ENCODE results near the gene POLR2J.

POLR2J gene

GRCh38 chr7:102469972-102470825 lies 8.5 kb downstream of the POLR2J start:
- no peak overlapping the region for H3K4me3 ChIP-seq (ENCODE audit: low read depth, low read length)
- H3K4me1 ChIP-seq (ENCODE audit: control insufficient read depth, insufficient read depth, low read length), result no peaks in the 10 kb centered on the region; the same call in 1 of the 2 replicates
- TF ChIP-seq ZNF623 (tag by site-specific recombination; IDR thresholded peaks at IDR 0.05) (peak; percentile 46; the same call in 1 of the 2 replicates), ZNF555 (tag by site-specific recombination; conservative IDR thresholded peaks at IDR 0.05) (no peak), KLF1 (tag by site-specific recombination; IDR thresholded peaks at IDR 0.05) (no peak), PRDM10 (tag by site-specific recombination; IDR thresholded peaks at IDR 0.05) (peak; percentile 60), ZNF660 (tag by site-specific recombination; IDR thresholded peaks at IDR 0.05) (no peak), ZNF324 (tag by site-specific recombination; IDR thresholded peaks at IDR 0.05) (no peak), ZNF24 (tag by site-specific recombination; IDR thresholded peaks at IDR 0.05) (no peak)
- TF ChIP-seq, protein P1, sequence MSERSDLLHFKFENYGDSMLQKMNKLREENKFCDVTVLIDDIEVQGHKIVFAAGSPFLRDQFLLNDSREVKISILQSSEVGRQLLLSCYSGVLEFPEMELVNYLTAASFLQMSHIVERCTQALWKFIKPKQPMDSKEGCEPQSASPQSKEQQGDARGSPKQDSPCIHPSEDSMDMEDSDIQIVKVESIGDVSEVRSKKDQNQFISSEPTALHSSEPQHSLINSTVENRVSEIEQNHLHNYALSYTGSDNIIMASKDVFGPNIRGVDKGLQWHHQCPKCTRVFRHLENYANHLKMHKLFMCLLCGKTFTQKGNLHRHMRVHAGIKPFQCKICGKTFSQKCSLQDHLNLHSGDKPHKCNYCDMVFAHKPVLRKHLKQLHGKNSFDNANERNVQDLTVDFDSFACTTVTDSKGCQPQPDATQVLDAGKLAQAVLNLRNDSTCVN (tag by site-specific recombination; optimal IDR thresholded peaks at IDR 0.05), result no peak
- no peak overlapping the region for H3K27ac ChIP-seq (ENCODE audit: extremely low read depth, low read depth, low read length)
- POLR2A ChIA-PET, result no interaction called here
- CTCF ChIA-PET, result no interaction called here
- H3K36me3 ChIP-seq (ENCODE audit: control insufficient read depth in 2 of 2, insufficient read depth in 1 of 2, low read length in 2 of 2), result peaks cover 0 to 56% of the 10 kb centered on the region in 2 experiments; a peak in 2 of 3 replicates
- no peaks in the 10 kb centered on the region for H3K9me3 ChIP-seq (ENCODE audit: control insufficient read depth, insufficient read depth, low read depth, low read length)

DNA sequence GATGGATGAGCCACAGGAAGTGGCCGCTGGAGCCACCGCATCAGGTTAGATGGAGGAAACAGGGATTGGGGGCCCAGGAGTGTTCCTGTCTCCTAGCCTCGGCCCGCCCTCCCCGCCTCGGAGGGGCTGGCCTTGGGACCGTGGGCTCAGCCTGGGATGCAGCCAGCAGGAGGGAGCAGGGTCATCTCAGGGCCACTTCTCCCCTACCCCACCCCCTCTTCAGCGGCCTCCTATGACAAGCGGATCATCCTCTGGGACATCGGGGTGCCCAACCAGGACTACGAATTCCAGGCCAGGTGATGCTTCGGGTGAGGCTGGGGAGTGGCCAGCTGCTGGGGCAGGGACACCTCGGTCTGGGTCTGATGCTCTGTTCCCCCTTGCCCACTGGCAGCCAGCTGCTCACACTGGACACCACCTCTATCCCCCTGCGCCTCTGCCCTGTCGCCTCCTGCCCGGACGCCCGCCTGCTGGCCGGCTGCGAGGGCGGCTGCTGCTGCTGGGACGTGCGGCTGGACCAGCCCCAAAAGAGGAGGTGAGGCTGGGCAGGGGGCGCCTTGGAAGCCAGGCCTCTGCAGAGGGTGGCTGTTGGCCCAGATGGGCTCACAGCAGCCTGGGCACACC lies 9.3 kb downstream of the POLR2J start:
- no peak overlapping the region for H3K4me3 ChIP-seq (ENCODE audit: low read depth, low read length)
- no peaks in the 10 kb centered on the region; the same call in 1 of the 2 replicates for H3K4me1 ChIP-seq (ENCODE audit: control insufficient read depth, insufficient read depth, low read length)
- H3K27ac ChIP-seq (ENCODE audit: extremely low read depth, low read depth, low read length), result no peak overlapping the region
- ChIA-PET POLR2A (no interaction called here), CTCF (no interaction called here)
- H3K36me3 ChIP-seq (ENCODE audit: control insufficient read depth in 2 of 2, insufficient read depth in 1 of 2, low read length in 2 of 2), result peaks cover 0 to 56% of the 10 kb centered on the region in 2 experiments; a peak in 2 of 3 replicates
- no peaks in the 10 kb centered on the region for H3K9me3 ChIP-seq (ENCODE audit: control insufficient read depth, insufficient read depth, low read depth, low read length)
- TF ChIP-seq ZNF596 (tag by site-specific recombination; IDR thresholded peaks at IDR 0.05) (no peak), EGR2 (tag by site-specific recombination; IDR thresholded peaks at IDR 0.05; ENCODE audit: low read depth) (no peak), MEIS1 (CRISPR knock-in tag; IDR thresholded peaks at IDR 0.05; ENCODE audit: borderline replicate concordance) (no peak), OSR2 (tag by site-specific recombination; IDR thresholded peaks at IDR 0.05) (no peak), ZNF654 (tag by site-specific recombination; IDR thresholded peaks at IDR 0.05; ENCODE audit: low read depth) (no peak), OVOL3 (tag by site-specific recombination; IDR thresholded peaks at IDR 0.05) (no peak), YY2 (tag by site-specific recombination; IDR thresholded peaks at IDR 0.05) (no peak), ZNF488 (tag by site-specific recombination; IDR thresholded peaks at IDR 0.05) (no peak), ZNF174 (tag by site-specific recombination; IDR thresholded peaks at IDR 0.05) (no peak), REPIN1 (tag by site-specific recombination; IDR thresholded peaks at IDR 0.05; ENCODE audit: low read depth) (no peak), ZNF184 (tag by site-specific recombination; IDR thresholded peaks at IDR 0.05) (no peak), ZNF514 (tag by site-specific recombination; IDR thresholded peaks at IDR 0.05) (no peak), PRDM6 (tag by site-specific recombination; IDR thresholded peaks at IDR 0.05) (no peak), TCF7L2 (IDR thresholded peaks at IDR 0.05; ENCODE audit: borderline replicate concordance, low read depth, low read length) (no peak), ZNF274 (IDR thresholded peaks at IDR 0.05; ENCODE audit: low read length) (no peak), ZNF274 (tag by site-specific recombination; IDR thresholded peaks at IDR 0.05; ENCODE audit: borderline replicate concordance) (no peak), ATF2 (tag by site-specific recombination; IDR thresholded peaks at IDR 0.05; ENCODE audit: low read depth) (no peak)

Measured in HEK293 (cell line).